Kidney (tissue), 14 donors: ENCODE data around the gene THUMPD2. TPM values are rescaled to one million over a fixed set of nuclear protein-coding genes. Genes with fewer than 3 reads are reported as not detected.

ENCODE experiments used
- DNase-seq, 5 donors: peaks; one replicate each; pipeline ENCODE4 v3.0.0-alpha.2; 2013 to 2020
- FAIRE-seq: peaks from 2 replicates; lab custom pipeline; 2012; peaks lifted over from hg19 to GRCh38; lab: Jason Lieb, UNC
- H3K27ac ChIP-seq, 2 donors: one replicate each; pipeline ENCODE4 v1.7.0; 2013; ENCODE audit warnings: low read depth in 2 of 2, low read length in 2 of 2, inconsistent platforms in 1 of 2
- H3K27me3 ChIP-seq: one replicate; pipeline ENCODE4 v1.7.1; 2013; ENCODE audit warnings: low read length, inconsistent platforms; ENCODE audit not compliant: control insufficient read depth, insufficient read depth
- H3K36me3 ChIP-seq, 3 donors: one replicate each; pipeline versions ENCODE4 v1.7.0 to v1.7.1; 2013; ENCODE audit warnings: low read length in 3 of 3, control low read depth in 1 of 3, inconsistent platforms in 1 of 3; ENCODE audit not compliant: insufficient read depth in 3 of 3, control insufficient read depth in 2 of 3
- H3K4me1 ChIP-seq, 3 donors: one replicate each; pipeline versions ENCODE4 v1.7.0 to v1.7.1; 2013; ENCODE audit warnings: low read length in 3 of 3, inconsistent platforms in 1 of 3, low read depth in 1 of 3; ENCODE audit not compliant: control insufficient read depth in 2 of 3, insufficient read depth in 2 of 3
- H3K4me3 ChIP-seq, 3 donors: one replicate each; pipeline versions ENCODE4 v1.7.0 to v1.8.1; 2013; ENCODE audit warnings: low read length in 3 of 3, control low read depth in 1 of 3, inconsistent platforms in 1 of 3
- H3K9ac ChIP-seq, 3 donors: one replicate each; pipeline versions ENCODE4 v1.7.0 to v1.7.1; 2013; ENCODE audit warnings: low read length in 3 of 3, control low read depth in 1 of 3, inconsistent platforms in 1 of 3
- H3K9me3 ChIP-seq, 3 donors: one replicate each; pipeline versions ENCODE4 v1.7.0 to v1.7.1; 2013; ENCODE audit warnings: low read length in 3 of 3, control low read depth in 1 of 3, inconsistent platforms in 1 of 3; ENCODE audit not compliant: control insufficient read depth in 2 of 3, insufficient read depth in 1 of 3
- intact Hi-C: fragments of 100-400 bp; cut with DNase I; formaldehyde crosslinking; loops from one replicate; pipeline ENCODE4 v1.11.1; 2022
- polyA plus RNA-seq: library from polyadenylated mRNA; stranded (reverse); fragments of 350-450 nt; fragmentation: Illumina TruSeq; extraction: RNeasy Lipid Tissue Mini Kit (QIAGEN cat#74804); gene quantifications from one replicate; pipeline ENCODE4 v1.2.3, GENCODE V29; 2014; ENCODE audit warnings: low read depth, low replicate concordance; ENCODE audit not compliant: insufficient read depth
- total RNA-seq: library from RNA; stranded (reverse); fragmentation: NEBNext Ultra II Directional; extraction: Animal tissue kit (Norgen Biotek cat#: 25700); gene quantifications from one replicate; pipeline ENCODE4 v1.2.1, GENCODE V29; 2021
- TF ChIP-seq, protein P1 (sequence below): IDR thresholded peaks from 3 replicates; pipeline ENCODE4 v1.5.1; 2012; ENCODE audit warnings: mild to moderate bottlenecking, moderate library complexity, borderline replicate concordance; ENCODE audit not compliant: insufficient read depth; ENCODE audit errors: extremely low read depth
- donor health status: control.
- donor health status: control.
- donor health status: control.
- donor health status: control.
- donor health status: control.
- donor health status: DM: yes; HTN: yes; CAD: no.
- donor health status: Normal renal cell carcinoma (clear cell type).

THUMPD2 gene
- total and polyA plus RNA-seq, 2 donors from 2014 or later = 9.2 to 14.1 TPM

DNA sequence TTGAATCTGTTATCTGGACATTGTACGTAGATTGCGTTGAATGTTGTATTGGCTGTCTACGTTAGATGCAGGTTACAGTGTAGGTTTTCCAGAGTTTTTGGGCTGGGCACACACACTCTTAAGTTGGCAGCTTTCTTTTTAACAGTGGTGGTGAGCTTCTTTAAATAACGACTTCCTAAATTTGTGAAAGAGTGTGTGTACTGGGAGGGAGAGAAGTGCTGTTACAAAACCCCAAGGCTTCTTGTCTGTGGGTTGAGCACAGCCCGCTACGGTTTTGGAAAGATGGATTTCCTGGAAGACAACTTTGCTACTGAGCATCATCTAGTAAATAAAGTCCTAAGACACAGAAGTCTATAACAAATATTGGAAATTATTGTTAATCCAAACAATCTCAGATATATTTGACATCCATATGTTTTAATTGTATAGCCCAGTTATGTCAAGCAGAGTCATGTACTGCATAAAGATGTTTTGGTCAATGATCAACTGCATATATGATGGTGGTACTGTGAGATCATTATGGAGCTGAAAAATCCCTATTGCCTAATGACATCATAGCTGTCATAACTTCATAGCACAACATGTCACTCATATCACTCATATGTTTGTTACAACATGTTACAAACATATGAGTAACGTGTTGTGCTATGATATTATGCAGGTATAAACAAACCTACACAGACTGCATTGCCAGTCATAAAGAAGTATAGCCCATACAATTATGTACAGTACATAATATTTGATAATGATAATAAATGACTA lies 7.9 kb upstream of the THUMPD2 start:
- Histone ChIP-seq H3K36me3 (no peaks in the 10 kb centered on the region), H3K27me3 (no peaks in the 10 kb centered on the region), H3K9ac (no peak overlapping the region), H3K9me3 (no peaks in the 10 kb centered on the region), H3K4me3 (no peak overlapping the region), H3K27ac (no peak overlapping the region), H3K4me1 (no peaks in the 10 kb centered on the region)
- intact Hi-C loops = no loop called here
- TF ChIP-seq, protein P1, sequence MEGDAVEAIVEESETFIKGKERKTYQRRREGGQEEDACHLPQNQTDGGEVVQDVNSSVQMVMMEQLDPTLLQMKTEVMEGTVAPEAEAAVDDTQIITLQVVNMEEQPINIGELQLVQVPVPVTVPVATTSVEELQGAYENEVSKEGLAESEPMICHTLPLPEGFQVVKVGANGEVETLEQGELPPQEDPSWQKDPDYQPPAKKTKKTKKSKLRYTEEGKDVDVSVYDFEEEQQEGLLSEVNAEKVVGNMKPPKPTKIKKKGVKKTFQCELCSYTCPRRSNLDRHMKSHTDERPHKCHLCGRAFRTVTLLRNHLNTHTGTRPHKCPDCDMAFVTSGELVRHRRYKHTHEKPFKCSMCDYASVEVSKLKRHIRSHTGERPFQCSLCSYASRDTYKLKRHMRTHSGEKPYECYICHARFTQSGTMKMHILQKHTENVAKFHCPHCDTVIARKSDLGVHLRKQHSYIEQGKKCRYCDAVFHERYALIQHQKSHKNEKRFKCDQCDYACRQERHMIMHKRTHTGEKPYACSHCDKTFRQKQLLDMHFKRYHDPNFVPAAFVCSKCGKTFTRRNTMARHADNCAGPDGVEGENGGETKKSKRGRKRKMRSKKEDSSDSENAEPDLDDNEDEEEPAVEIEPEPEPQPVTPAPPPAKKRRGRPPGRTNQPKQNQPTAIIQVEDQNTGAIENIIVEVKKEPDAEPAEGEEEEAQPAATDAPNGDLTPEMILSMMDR = no peak
- FAIRE-seq = no peak
- no peak for DNase-seq

DNA sequence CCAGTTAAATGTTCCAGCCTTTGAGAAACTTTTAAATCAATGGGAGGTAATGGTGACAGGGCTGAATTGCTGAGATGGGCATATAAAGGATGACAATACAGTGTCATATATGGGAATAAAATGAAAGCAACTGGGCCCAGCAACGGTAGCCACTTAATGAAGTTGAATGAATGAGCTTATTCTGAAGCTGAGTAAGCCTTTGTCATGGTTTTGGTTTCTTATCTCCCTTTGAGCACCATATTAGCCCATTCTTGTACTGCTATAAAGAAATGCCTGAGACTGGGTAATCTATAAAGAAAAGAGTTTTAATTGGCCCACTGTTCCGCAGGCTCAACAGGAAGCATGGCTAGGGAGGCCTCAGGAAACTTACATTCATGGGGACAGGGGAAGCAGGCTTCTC lies 3.5 kb upstream of the THUMPD2 start:
- Histone ChIP-seq H3K4me1 (peaks cover 0 to 4% (median 0%) of the 10 kb centered on the region in 3 donors), H3K27me3 (no peaks in the 10 kb centered on the region), H3K9me3 (no peaks in the 10 kb centered on the region), H3K4me3 (no peak overlapping the region), H3K36me3 (no peaks in the 10 kb centered on the region), H3K9ac (no peak overlapping the region), H3K27ac (no peak overlapping the region)
- DNase-seq (no peak), FAIRE-seq (no peak)
- intact Hi-C loops = no loop called here
- TF ChIP-seq, protein P1 = no peak

DNA sequence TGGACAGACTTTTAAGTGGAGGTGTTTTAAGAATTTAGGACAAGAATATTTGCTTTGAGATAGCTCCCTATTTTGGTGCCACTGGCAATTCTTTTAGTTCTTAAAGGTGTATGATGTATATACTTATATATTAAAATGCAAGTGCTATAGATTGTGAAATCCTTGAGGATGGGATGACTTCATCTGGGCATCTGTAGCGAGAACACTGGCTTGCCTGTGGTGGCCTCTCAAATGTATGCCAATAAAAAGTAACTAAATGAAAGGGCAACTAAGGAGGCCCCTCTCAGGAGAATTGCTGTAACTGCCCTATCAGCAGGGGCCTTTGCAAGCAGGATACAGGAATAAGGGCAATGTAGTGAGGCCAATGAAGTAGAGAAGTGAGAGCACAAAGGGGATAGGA lies 2.6 kb upstream of the THUMPD2 start:
- TF ChIP-seq, protein P1 = no peak
- Histone ChIP-seq H3K27ac (no peak overlapping the region), H3K9ac (no peak overlapping the region), H3K4me1 (peaks cover 0 to 4% (median 0%) of the 10 kb centered on the region in 3 donors), H3K36me3 (no peaks in the 10 kb centered on the region), H3K27me3 (no peaks in the 10 kb centered on the region), H3K9me3 (no peaks in the 10 kb centered on the region), H3K4me3 (no peak overlapping the region)
- DNase-seq (no peak), FAIRE-seq (no peak)
- intact Hi-C loops = no loop called here
